ENCODE results near the gene ZNF740.

ZNF740 gene

GRCh38 chr12:53230108-53230845 is 49.8 kb downstream of the ZNF740 start:
- DNase-seq: no peak

- no peak for DNase-seq
These were observed 51.1 kb downstream of the ZNF740 start for GRCh38 chr12:53231671-53231920.

- peak; percentile 28 for DNase-seq
These were observed 51.6 kb downstream of the ZNF740 start, which contains the start of gene RARG for GRCh38 chr12:53231921-53232645. TSS of gene RARG (minus strand) at chr12:53232209. CDS start at chr12:53227545, 4,664 bp downstream.

- DNase-seq: peak; percentile 50
These were observed 52.3 kb downstream of the ZNF740 start for GRCh38 chr12:53232646-53233461.

- DNase-seq: no peak
These were observed 53.2 kb downstream of the ZNF740 start for GRCh38 chr12:53233671-53234121.

GRCh38 chr12:53234271-53234914 is 53.9 kb downstream of the ZNF740 start:
- DNase-seq: peak; percentile 36

GRCh38 chr12:53235164-53235563 is 54.6 kb downstream of the ZNF740 start:
- DNase-seq: no peak

GRCh38 chr12:53235742-53236442 is 55.4 kb downstream of the ZNF740 start:
- no peak for DNase-seq

- no peak for DNase-seq
These were observed 56.1 kb downstream of the ZNF740 start for GRCh38 chr12:53236443-53237111.

- no peak for DNase-seq
These were observed 59.2 kb downstream of the ZNF740 start for GRCh38 chr12:53239643-53240258.

- DNase-seq: no peak
These were observed 61.3 kb downstream of the ZNF740 start for GRCh38 chr12:53241623-53242412.

- no peak for DNase-seq
These were observed 63.8 kb downstream of the ZNF740 start for GRCh38 chr12:53244337-53244736.
